ENCODE measurements around the gene RCE1.

Gene RCE1

GRCh38 chr11:66863428-66864125, 20.3 kb downstream of the RCE1 start:
- WGBS, result 93% methylated on average over 31 of the region's 31 CpGs

GRCh38 chr11:66864172-66864901, 21.1 kb downstream of the RCE1 start:
- H3K4ac ChIP-seq (ENCODE audit: low read depth in 1 of 2, low read length in 2 of 2), result no peak overlapping the region
- no peak overlapping the region for H2BK12ac ChIP-seq (ENCODE audit: low read length in 2 of 2)
- no peak overlapping the region for H3K4me2 ChIP-seq (ENCODE audit: low read length, poor library complexity, severe bottlenecking)
- 83% methylated on average over 29 of the region's 35 CpGs for WGBS
- H3K27ac ChIP-seq (ENCODE audit: low read length, poor library complexity, severe bottlenecking), result no peak overlapping the region
- H2AK5ac ChIP-seq (ENCODE audit: low read length, severe bottlenecking), result no peak overlapping the region
- DNase-seq, result no peak
- no peak overlapping the region for H4K8ac ChIP-seq (ENCODE audit: low read length)
- peaks cover 8% of the 10 kb centered on the region for H3K4me1 ChIP-seq (ENCODE audit: control insufficient read depth, insufficient read depth, low read depth, low read length)
- H3K14ac ChIP-seq (ENCODE audit: low read length in 2 of 2), result no peak overlapping the region
- H3K27me3 ChIP-seq (ENCODE audit: control insufficient read depth in 1 of 2, insufficient read depth in 1 of 2, low read length in 2 of 2), result no peaks in the 10 kb centered on the region
- no peaks in the 10 kb centered on the region for H3K9me3 ChIP-seq (ENCODE audit: control insufficient read depth, low read length)
- H2AFZ ChIP-seq (ENCODE audit: low read depth, low read length), result no peak overlapping the region
- no peak overlapping the region for H2BK5ac ChIP-seq (ENCODE audit: low read depth, low read length, poor library complexity, severe bottlenecking)
- H3K18ac ChIP-seq (ENCODE audit: low read depth in 1 of 2, low read length in 2 of 2), result no peak overlapping the region
- H2BK15ac ChIP-seq (ENCODE audit: low read depth, poor library complexity, severe bottlenecking), result no peak overlapping the region
- H3K36me3 ChIP-seq (ENCODE audit: control insufficient read depth in 1 of 2, insufficient read depth in 2 of 2, low read depth in 1 of 2, low read length in 2 of 2), result peaks cover 6 to 68% of the 10 kb centered on the region in 2 experiments
- H3K9ac ChIP-seq (ENCODE audit: low read length), result no peak overlapping the region
- no peak overlapping the region for H4K91ac ChIP-seq (ENCODE audit: low read length)
- H2BK120ac ChIP-seq (ENCODE audit: low read depth, low read length), result no peak overlapping the region
- peaks cover 5% of the 10 kb centered on the region for H3K79me1 ChIP-seq (replicated peaks; ENCODE audit: low read length, poor library complexity, severe bottlenecking)
- no peak overlapping the region for H3K23ac ChIP-seq (ENCODE audit: low read length in 2 of 2)
- no peak overlapping the region for H3K4me3 ChIP-seq (ENCODE audit: insufficient read depth in 1 of 2, low read depth in 1 of 2, low read length in 2 of 2)

More at GRCh38 chr11:66863428-66864125, 20.3 kb downstream of the RCE1 start:
- H3K9ac ChIP-seq (ENCODE audit: low read length), result no peak overlapping the region
- H2AK5ac ChIP-seq (ENCODE audit: low read length, severe bottlenecking), result no peak overlapping the region
- no peak overlapping the region for H2BK12ac ChIP-seq (ENCODE audit: low read length in 2 of 2)
- DNase-seq, result no peak
- no peak overlapping the region for H3K4ac ChIP-seq (ENCODE audit: low read depth in 1 of 2, low read length in 2 of 2)
- no peak overlapping the region for H3K4me2 ChIP-seq (ENCODE audit: low read length, poor library complexity, severe bottlenecking)
- H3K18ac ChIP-seq (ENCODE audit: low read depth in 1 of 2, low read length in 2 of 2), result no peak overlapping the region
- no peak overlapping the region for H4K8ac ChIP-seq (ENCODE audit: low read length)
- no peak overlapping the region for H3K14ac ChIP-seq (ENCODE audit: low read length in 2 of 2)
- peaks cover 4 to 69% of the 10 kb centered on the region in 2 experiments for H3K36me3 ChIP-seq (ENCODE audit: control insufficient read depth in 1 of 2, insufficient read depth in 2 of 2, low read depth in 1 of 2, low read length in 2 of 2)
- H2BK120ac ChIP-seq (ENCODE audit: low read depth, low read length), result no peak overlapping the region
- no peak overlapping the region for H3K27ac ChIP-seq (ENCODE audit: low read length, poor library complexity, severe bottlenecking)
- peaks cover 8% of the 10 kb centered on the region for H3K79me1 ChIP-seq (replicated peaks; ENCODE audit: low read length, poor library complexity, severe bottlenecking)
- H4K91ac ChIP-seq (ENCODE audit: low read length), result no peak overlapping the region
- H2BK5ac ChIP-seq (ENCODE audit: low read depth, low read length, poor library complexity, severe bottlenecking), result no peak overlapping the region
- H3K27me3 ChIP-seq (ENCODE audit: control insufficient read depth in 1 of 2, insufficient read depth in 1 of 2, low read length in 2 of 2), result no peaks in the 10 kb centered on the region
- no peak overlapping the region for H3K23ac ChIP-seq (ENCODE audit: low read length in 2 of 2)
- no peak overlapping the region for H2AFZ ChIP-seq (ENCODE audit: low read depth, low read length)
- peaks cover 12% of the 10 kb centered on the region for H3K4me1 ChIP-seq (ENCODE audit: control insufficient read depth, insufficient read depth, low read depth, low read length)
- H3K4me3 ChIP-seq (ENCODE audit: insufficient read depth in 1 of 2, low read depth in 1 of 2, low read length in 2 of 2), result no peak overlapping the region
- no peak overlapping the region for H2BK15ac ChIP-seq (ENCODE audit: low read depth, poor library complexity, severe bottlenecking)
- no peaks in the 10 kb centered on the region for H3K9me3 ChIP-seq (ENCODE audit: control insufficient read depth, low read length)

- H2BK15ac ChIP-seq (ENCODE audit: low read depth, poor library complexity, severe bottlenecking), result no peak overlapping the region
- H3K4me2 ChIP-seq (ENCODE audit: low read length, poor library complexity, severe bottlenecking), result no peak overlapping the region
- WGBS, result 92% methylated on average over 22 of the region's 23 CpGs
- peaks cover under 1% of the 10 kb centered on the region for H3K79me1 ChIP-seq (replicated peaks; ENCODE audit: low read length, poor library complexity, severe bottlenecking)
- H3K27ac ChIP-seq (ENCODE audit: low read length, poor library complexity, severe bottlenecking), result no peak overlapping the region
- no peak overlapping the region for H2BK5ac ChIP-seq (ENCODE audit: low read depth, low read length, poor library complexity, severe bottlenecking)
- H4K91ac ChIP-seq (ENCODE audit: low read length), result no peak overlapping the region
- no peak overlapping the region for H3K9ac ChIP-seq (ENCODE audit: low read length)
- H3K9me3 ChIP-seq (ENCODE audit: control insufficient read depth, low read length), result no peaks in the 10 kb centered on the region
- H2AFZ ChIP-seq (ENCODE audit: low read depth, low read length), result no peak overlapping the region
- DNase-seq, result no peak
- no peak overlapping the region for H3K23ac ChIP-seq (ENCODE audit: low read length in 2 of 2)
- no peak overlapping the region for H3K4ac ChIP-seq (ENCODE audit: low read depth in 1 of 2, low read length in 2 of 2)
- H2BK12ac ChIP-seq (ENCODE audit: low read length in 2 of 2), result no peak overlapping the region
- peaks cover 14 to 68% of the 10 kb centered on the region in 2 experiments for H3K36me3 ChIP-seq (ENCODE audit: control insufficient read depth in 1 of 2, insufficient read depth in 2 of 2, low read depth in 1 of 2, low read length in 2 of 2)
- H3K27me3 ChIP-seq (ENCODE audit: control insufficient read depth in 1 of 2, insufficient read depth in 1 of 2, low read length in 2 of 2), result no peaks in the 10 kb centered on the region
- no peak overlapping the region for H2AK5ac ChIP-seq (ENCODE audit: low read length, severe bottlenecking)
- H2BK120ac ChIP-seq (ENCODE audit: low read depth, low read length), result no peak overlapping the region
- H3K4me3 ChIP-seq (ENCODE audit: insufficient read depth in 1 of 2, low read depth in 1 of 2, low read length in 2 of 2), result no peak overlapping the region
- no peak overlapping the region for H3K18ac ChIP-seq (ENCODE audit: low read depth in 1 of 2, low read length in 2 of 2)
- no peak overlapping the region for H4K8ac ChIP-seq (ENCODE audit: low read length)
- H3K14ac ChIP-seq (ENCODE audit: low read length in 2 of 2), result no peak overlapping the region
- peaks cover 7% of the 10 kb centered on the region for H3K4me1 ChIP-seq (ENCODE audit: control insufficient read depth, insufficient read depth, low read depth, low read length)
These were observed 21.9 kb downstream of the RCE1 start for GRCh38 chr11:66864924-66865697.

GRCh38 chr11:66866007-66866406, 22.8 kb downstream of the RCE1 start:
- Histone ChIP-seq H3K9me3 (ENCODE audit: control insufficient read depth, low read length) (no peaks in the 10 kb centered on the region), H3K36me3 (ENCODE audit: control insufficient read depth in 1 of 2, insufficient read depth in 2 of 2, low read depth in 1 of 2, low read length in 2 of 2) (peaks cover 18 to 68% of the 10 kb centered on the region in 2 experiments), H2BK15ac (ENCODE audit: low read depth, poor library complexity, severe bottlenecking) (no peak overlapping the region), H3K4ac (ENCODE audit: low read depth in 1 of 2, low read length in 2 of 2) (no peak overlapping the region), H4K8ac (ENCODE audit: low read length) (no peak overlapping the region), H3K79me1 (replicated peaks; ENCODE audit: low read length, poor library complexity, severe bottlenecking) (no peaks in the 10 kb centered on the region), H3K23ac (ENCODE audit: low read length in 2 of 2) (no peak overlapping the region), H2AFZ (ENCODE audit: low read depth, low read length) (no peak overlapping the region), H2AK5ac (ENCODE audit: low read length, severe bottlenecking) (no peak overlapping the region), H2BK12ac (ENCODE audit: low read length in 2 of 2) (no peak overlapping the region), H2BK120ac (ENCODE audit: low read depth, low read length) (no peak overlapping the region), H2BK5ac (ENCODE audit: low read depth, low read length, poor library complexity, severe bottlenecking) (no peak overlapping the region), H3K18ac (ENCODE audit: low read depth in 1 of 2, low read length in 2 of 2) (no peak overlapping the region), H3K14ac (ENCODE audit: low read length in 2 of 2) (no peak overlapping the region), H3K27me3 (ENCODE audit: control insufficient read depth in 1 of 2, insufficient read depth in 1 of 2, low read length in 2 of 2) (no peaks in the 10 kb centered on the region), H3K9ac (ENCODE audit: low read length) (no peak overlapping the region), H3K4me1 (ENCODE audit: control insufficient read depth, insufficient read depth, low read depth, low read length) (peaks cover 7% of the 10 kb centered on the region), H4K91ac (ENCODE audit: low read length) (no peak overlapping the region), H3K4me3 (ENCODE audit: insufficient read depth in 1 of 2, low read depth in 1 of 2, low read length in 2 of 2) (no peak overlapping the region), H3K27ac (ENCODE audit: low read length, poor library complexity, severe bottlenecking) (no peak overlapping the region), H3K4me2 (ENCODE audit: low read length, poor library complexity, severe bottlenecking) (no peak overlapping the region)
- no peak for DNase-seq
- 95% methylated on average over 23 of the region's 23 CpGs for WGBS
